Bronchial epithelial cell (primary cell): ENCODE results near the gene LDB2. TPM values are rescaled to one million over a fixed set of nuclear protein-coding genes. Genes with fewer than 3 reads are reported as not detected.

ENCODE experiments used
- DNase-seq: peaks from one replicate; pipeline ENCODE4 v3.0.0-alpha.2; 2010; ENCODE audit warnings: low read depth
- FAIRE-seq: peaks from 2 replicates; lab custom pipeline; 2011; peaks lifted over from hg19 to GRCh38; lab: Jason Lieb, UNC
- H3K27me3 ChIP-seq: 2 replicates; pipeline ENCODE4 v1.5.1; 2011; ENCODE audit warnings: low read length; ENCODE audit not compliant: control insufficient read depth, insufficient read depth
- H3K36me3 ChIP-seq: 2 replicates; pipeline ENCODE4 v1.5.1; 2011; ENCODE audit warnings: low read length; ENCODE audit not compliant: control insufficient read depth, insufficient read depth
- H3K4me3 ChIP-seq: 2 replicates; pipeline ENCODE4 v1.5.1; 2011; ENCODE audit warnings: mild to moderate bottlenecking, low read depth, low read length, control low read depth
- CTCF ChIP-seq: IDR thresholded peaks from 2 replicates; pipeline ENCODE4 v1.5.1; 2011; ENCODE audit warnings: mild to moderate bottlenecking, moderate library complexity, low read length, control low read depth, inconsistent platforms; ENCODE audit not compliant: insufficient read depth, severe bottlenecking
- total RNA-seq: library from RNA; depleted of rRNA; stranded (reverse); fragments of >200 nt; gene quantifications from 2 replicates; pipeline ENCODE4 v1.2.1, GENCODE V29; 2014

Gene LDB2
- total RNA-seq, 1 donor from 2014 or later = not detected

GRCh38 chr4:16909281-16909680 lies 10.8 kb upstream of the LDB2 start:
- no peak for FAIRE-seq

GRCh38 chr4:16908377-16909021 lies 10.1 kb upstream of the LDB2 start:
- no peak for TF ChIP-seq CTCF
- no peaks in the 10 kb centered on the region for H3K27me3 ChIP-seq
- no peak overlapping the region for H3K4me3 ChIP-seq
- H3K36me3 ChIP-seq = no peaks in the 10 kb centered on the region
- DNase-seq = no peak
- FAIRE-seq = no peak

More at GRCh38 chr4:16909281-16909680, 10.8 kb upstream of the LDB2 start:
- DNase-seq = no peak
- Histone ChIP-seq H3K36me3 (no peaks in the 10 kb centered on the region), H3K27me3 (no peaks in the 10 kb centered on the region), H3K4me3 (no peak overlapping the region)
- TF ChIP-seq CTCF = no peak

- H3K27me3 ChIP-seq = no peaks in the 10 kb centered on the region
- no peak overlapping the region for H3K4me3 ChIP-seq
- H3K36me3 ChIP-seq = no peaks in the 10 kb centered on the region
- FAIRE-seq = no peak
- DNase-seq = no peak
- no peak for TF ChIP-seq CTCF
Measured at GRCh38 chr4:16900325-16900724, 1.9 kb upstream of the LDB2 start.

GRCh38 chr4:16896881-16897750 lies 1.3 kb downstream of the LDB2 start:
- no peak for FAIRE-seq
- H3K4me3 ChIP-seq = no peak overlapping the region

GRCh38 chr4:16894406-16894805 lies 4.0 kb downstream of the LDB2 start:
- TF ChIP-seq CTCF = no peak
- no peak for FAIRE-seq
- no peaks in the 10 kb centered on the region for H3K27me3 ChIP-seq
- no peaks in the 10 kb centered on the region for H3K36me3 ChIP-seq
- H3K4me3 ChIP-seq = no peak overlapping the region
- DNase-seq = no peak

More at GRCh38 chr4:16896881-16897750, 1.3 kb downstream of the LDB2 start:
- no peaks in the 10 kb centered on the region for H3K27me3 ChIP-seq
- no peaks in the 10 kb centered on the region for H3K36me3 ChIP-seq
- DNase-seq = no peak
- TF ChIP-seq CTCF = no peak
